ENCODE results near the gene USF1.

- TF ChIP-seq CTCF (IDR thresholded peaks at IDR 0.05) (no peak), POLR2A (IDR thresholded peaks at IDR 0.05) (no peak)
Observed at GRCh38 chr1:161074676-161075368, 29.0 kb upstream of the USF1 start.

All from right lobe of liver (tissue), 4 donors.